Astrocyte (in vitro differentiated cells and primary cell): Measurements from ENCODE around the gene WDR59. TPM values are rescaled to one million over a fixed set of nuclear protein-coding genes. Genes with fewer than 3 reads are reported as not detected.

ENCODE experiments used
- DNase-seq: peaks from one replicate; pipeline ENCODE4 v3.0.0-alpha.2; 2010; ENCODE audit warnings: low read depth
- FAIRE-seq: peaks from 2 replicates; lab custom pipeline; 2011; peaks lifted over from hg19 to GRCh38; lab: Jason Lieb, UNC
- H2AFZ ChIP-seq: 2 replicates; pipeline ENCODE4 v1.6.0; 2012; ENCODE audit warnings: low read depth, low read length, inconsistent platforms
- H3K27ac ChIP-seq: 2 replicates; pipeline ENCODE4 v1.5.1; 2011; ENCODE audit warnings: low read depth, low read length, inconsistent platforms
- H3K27me3 ChIP-seq: 2 replicates; pipeline ENCODE4 v1.6.0; 2011; ENCODE audit warnings: low read length, inconsistent platforms; ENCODE audit not compliant: insufficient read depth
- H3K36me3 ChIP-seq: 2 replicates; pipeline ENCODE4 v1.5.1; 2011; ENCODE audit warnings: low read length, inconsistent platforms; ENCODE audit not compliant: insufficient read depth
- H3K4me1 ChIP-seq: 2 replicates; pipeline ENCODE4 v1.5.1; 2011; ENCODE audit warnings: low read length, inconsistent platforms; ENCODE audit not compliant: insufficient read depth
- H3K4me2 ChIP-seq: 2 replicates; pipeline ENCODE4 v1.6.0; 2012; ENCODE audit warnings: low read length, inconsistent platforms
- H3K4me3 ChIP-seq: 2 replicates; pipeline ENCODE4 v1.5.1; 2011; ENCODE audit warnings: low read depth, mild to moderate bottlenecking, low read length, inconsistent platforms; ENCODE audit not compliant: insufficient read depth
- H3K79me2 ChIP-seq: 2 replicates; pipeline ENCODE4 v1.6.0; 2012; ENCODE audit warnings: mild to moderate bottlenecking, low read length, inconsistent platforms; ENCODE audit not compliant: insufficient read depth
- H3K9ac ChIP-seq: 2 replicates; pipeline ENCODE4 v1.6.0; 2012; ENCODE audit warnings: mild to moderate bottlenecking, low read length, inconsistent platforms
- H3K9me3 ChIP-seq: 2 replicates; pipeline ENCODE4 v1.5.1; 2012; ENCODE audit warnings: low read depth, mild to moderate bottlenecking, low read length, inconsistent platforms; ENCODE audit not compliant: insufficient read depth
- H4K20me1 ChIP-seq: 2 replicates; pipeline ENCODE4 v1.6.0; 2012; ENCODE audit warnings: low read length, inconsistent platforms; ENCODE audit not compliant: insufficient read depth
- H3K27ac Mint-ChIP-seq: one replicate; pipeline ENCODE4 v1.8.0; 2021; ENCODE audit warnings: mild to moderate bottlenecking, mixed read lengths; ENCODE audit not compliant: unreplicated experiment
- H3K27me3 Mint-ChIP-seq: one replicate; pipeline ENCODE4 v1.8.0; 2021; ENCODE audit warnings: low read depth, mixed read lengths; ENCODE audit not compliant: unreplicated experiment
- H3K36me3 Mint-ChIP-seq: one replicate; pipeline ENCODE4 v1.8.0; 2021; ENCODE audit warnings: low read depth, mixed read lengths; ENCODE audit not compliant: unreplicated experiment
- H3K4me1 Mint-ChIP-seq: one replicate; pipeline ENCODE4 v1.8.0; 2021; ENCODE audit warnings: low read depth, mixed read lengths; ENCODE audit not compliant: unreplicated experiment
- H3K4me3 Mint-ChIP-seq: one replicate; pipeline ENCODE4 v1.8.0; 2021; ENCODE audit warnings: mild to moderate bottlenecking, moderate library complexity, mixed read lengths; ENCODE audit not compliant: unreplicated experiment
- H3K9me3 Mint-ChIP-seq: one replicate; pipeline ENCODE4 v1.8.0; 2021; ENCODE audit warnings: mild to moderate bottlenecking, mixed read lengths; ENCODE audit not compliant: unreplicated experiment
- EZH2 ChIP-seq: IDR thresholded peaks from 2 replicates; pipeline ENCODE4 v1.6.1; 2012; ENCODE audit warnings: mild to moderate bottlenecking, low read length, inconsistent platforms; ENCODE audit not compliant: insufficient read depth
- total RNA-seq: library from RNA; stranded (reverse); gene quantifications from 2 replicates; pipeline ENCODE4 v1.2.1, GENCODE V29; 2021
- TF ChIP-seq, protein P1 (sequence below): IDR thresholded peaks from 2 replicates; pipeline ENCODE4 v1.5.1; 2011; ENCODE audit warnings: low read depth, mild to moderate bottlenecking, inconsistent platforms, low read length, moderate library complexity; ENCODE audit not compliant: insufficient read depth

Gene WDR59
- total RNA-seq, 1 donor from 2014 or later = 63.8 TPM

DNA sequence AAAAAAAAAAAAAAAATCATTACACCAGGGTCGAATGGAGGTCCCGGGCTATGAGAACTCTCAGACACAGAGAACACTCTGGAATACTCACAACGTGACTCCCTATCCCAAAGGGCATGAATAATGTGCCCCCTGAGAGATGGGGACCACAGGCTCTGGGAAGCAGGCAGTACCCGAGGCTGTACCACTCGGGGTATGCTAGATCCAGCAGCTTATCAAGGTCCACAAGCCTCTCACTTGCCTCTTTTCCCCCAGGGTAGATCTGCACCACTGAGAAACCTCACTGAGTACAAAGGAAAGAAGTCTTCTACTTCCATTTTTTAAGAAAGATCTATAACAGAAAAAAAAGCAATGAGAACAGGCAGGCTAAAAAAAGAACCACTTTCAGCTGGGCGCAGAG lies 40.5 kb downstream of the WDR59 start:
- no peak overlapping the region for H3K27ac Mint-ChIP-seq
- TF ChIP-seq, protein P1, sequence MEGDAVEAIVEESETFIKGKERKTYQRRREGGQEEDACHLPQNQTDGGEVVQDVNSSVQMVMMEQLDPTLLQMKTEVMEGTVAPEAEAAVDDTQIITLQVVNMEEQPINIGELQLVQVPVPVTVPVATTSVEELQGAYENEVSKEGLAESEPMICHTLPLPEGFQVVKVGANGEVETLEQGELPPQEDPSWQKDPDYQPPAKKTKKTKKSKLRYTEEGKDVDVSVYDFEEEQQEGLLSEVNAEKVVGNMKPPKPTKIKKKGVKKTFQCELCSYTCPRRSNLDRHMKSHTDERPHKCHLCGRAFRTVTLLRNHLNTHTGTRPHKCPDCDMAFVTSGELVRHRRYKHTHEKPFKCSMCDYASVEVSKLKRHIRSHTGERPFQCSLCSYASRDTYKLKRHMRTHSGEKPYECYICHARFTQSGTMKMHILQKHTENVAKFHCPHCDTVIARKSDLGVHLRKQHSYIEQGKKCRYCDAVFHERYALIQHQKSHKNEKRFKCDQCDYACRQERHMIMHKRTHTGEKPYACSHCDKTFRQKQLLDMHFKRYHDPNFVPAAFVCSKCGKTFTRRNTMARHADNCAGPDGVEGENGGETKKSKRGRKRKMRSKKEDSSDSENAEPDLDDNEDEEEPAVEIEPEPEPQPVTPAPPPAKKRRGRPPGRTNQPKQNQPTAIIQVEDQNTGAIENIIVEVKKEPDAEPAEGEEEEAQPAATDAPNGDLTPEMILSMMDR = no peak
- no peak for TF ChIP-seq EZH2

DNA sequence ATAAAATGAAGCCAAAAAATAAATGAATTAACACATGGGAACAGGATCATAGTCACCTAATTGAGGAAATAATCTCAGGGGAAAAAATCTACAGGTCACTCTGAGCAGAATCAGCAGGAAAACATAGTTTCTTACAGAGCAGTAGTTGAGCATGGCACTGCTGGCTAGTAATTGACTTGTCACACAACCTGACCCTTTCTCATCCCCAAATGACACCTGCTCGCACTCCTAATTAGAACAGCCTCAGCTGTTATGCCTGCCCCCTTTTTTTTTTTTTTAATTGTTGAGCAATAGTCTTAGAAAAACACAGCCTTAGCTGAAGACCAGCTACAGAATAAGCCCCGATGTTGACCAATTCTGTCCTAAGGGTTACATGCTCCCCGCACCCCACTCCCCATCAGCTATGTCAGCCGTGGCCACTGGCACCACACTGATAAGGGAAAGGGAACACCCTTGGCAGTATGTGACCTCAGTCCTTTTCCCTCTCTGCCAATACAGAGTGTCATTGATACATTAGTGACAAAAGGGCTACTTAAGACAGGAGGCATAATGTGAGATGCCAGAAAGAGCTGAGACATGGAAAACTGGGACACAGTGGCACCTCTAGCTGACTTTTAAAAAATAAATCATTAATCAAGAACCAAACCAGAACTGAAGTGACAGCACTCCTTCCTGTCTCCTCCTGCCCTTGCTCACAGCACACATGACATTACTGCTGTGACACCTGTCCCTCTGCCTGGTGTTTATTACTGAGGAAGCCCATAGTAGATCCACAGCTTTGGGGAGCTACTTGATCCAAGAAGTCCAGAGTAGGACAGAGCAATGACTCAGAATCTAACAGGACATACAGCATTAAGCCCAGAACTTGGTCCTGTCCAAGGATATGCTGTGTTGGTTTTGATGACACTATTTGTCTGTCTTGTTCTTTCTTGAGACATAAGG lies 41.7 kb downstream of the WDR59 start:
- peaks cover 13% of the 10 kb centered on the region for H3K36me3 ChIP-seq
- H3K36me3 Mint-ChIP-seq = peaks cover 21% of the 10 kb centered on the region

More for the DNA sequence above, 40.5 kb downstream of the WDR59 start:
- H3K27me3 ChIP-seq = no peaks in the 10 kb centered on the region
- no peaks in the 10 kb centered on the region for H3K79me2 ChIP-seq
- no peaks in the 10 kb centered on the region for H3K9me3 Mint-ChIP-seq
- peaks cover 17% of the 10 kb centered on the region for H3K36me3 Mint-ChIP-seq
- FAIRE-seq = no peak
- no peaks in the 10 kb centered on the region for H3K9me3 ChIP-seq
- H3K9ac ChIP-seq = no peak overlapping the region
- no peak for DNase-seq
- no peak overlapping the region for H3K4me2 ChIP-seq
- no peaks in the 10 kb centered on the region for H3K4me1 ChIP-seq
- H2AFZ ChIP-seq = no peak overlapping the region
- no peak overlapping the region for H3K27ac ChIP-seq
- H3K4me1 Mint-ChIP-seq = no peaks in the 10 kb centered on the region
- peaks cover 13% of the 10 kb centered on the region for H3K36me3 ChIP-seq
- no peak overlapping the region for H3K4me3 Mint-ChIP-seq
- H3K4me3 ChIP-seq = no peak overlapping the region
- peaks cover 5% of the 10 kb centered on the region for H4K20me1 ChIP-seq
- H3K27me3 Mint-ChIP-seq = no peaks in the 10 kb centered on the region

More for the DNA sequence above, 41.7 kb downstream of the WDR59 start:
- peaks cover 5% of the 10 kb centered on the region for H4K20me1 ChIP-seq
- FAIRE-seq (no peak), DNase-seq (no peak)
- H3K4me1 ChIP-seq = no peaks in the 10 kb centered on the region
- H3K4me2 ChIP-seq = no peak overlapping the region
- no peak overlapping the region for H3K4me3 ChIP-seq
- no peak overlapping the region for H3K9ac ChIP-seq
- Mint-ChIP-seq H3K4me1 (no peaks in the 10 kb centered on the region), H3K27ac (no peak overlapping the region), H3K9me3 (no peaks in the 10 kb centered on the region), H3K4me3 (no peak overlapping the region), H3K27me3 (no peaks in the 10 kb centered on the region)
- H3K27me3 ChIP-seq = no peaks in the 10 kb centered on the region
- no peaks in the 10 kb centered on the region for H3K9me3 ChIP-seq
- H3K27ac ChIP-seq = no peak overlapping the region
- H3K79me2 ChIP-seq = no peaks in the 10 kb centered on the region
- TF ChIP-seq EZH2 = no peak
- TF ChIP-seq, protein P1 = no peak
- no peak overlapping the region for H2AFZ ChIP-seq
